Measurements from ENCODE around the gene FAM83F. TPM values are rescaled to one million over a fixed set of nuclear protein-coding genes. Genes with fewer than 3 reads are reported as not detected.

The FAM83F gene
- total and polyA plus RNA-seq, 8 donors, result 0.15 to 0.73 (median 0.26) TPM

GRCh38 chr22:40018051-40018450 is 23.3 kb downstream of the FAM83F start:
- no peak for TF ChIP-seq CTCF (IDR thresholded peaks at IDR 0.05)
- Histone ChIP-seq H3K9me3 (no peaks in the 10 kb centered on the region), H3K4me1 (no peaks in the 10 kb centered on the region), H3K4me3 (no peak overlapping the region), H3K36me3 (no peaks in the 10 kb centered on the region), H3K27ac (no peak overlapping the region), H3K27me3 (peaks cover 0 to 8% of the 10 kb centered on the region in 2 donors)
- no peak for DNase-seq
- intact Hi-C loops (cut with DNase I), result no loop called here
- ATAC-seq, result no peak

GRCh38 chr22:40019100-40019499 is 24.3 kb downstream of the FAM83F start:
- no peak overlapping the region for H3K4me3 ChIP-seq
- DNase-seq, result no peak
- H3K27me3 ChIP-seq, result peaks cover 0 to 8% of the 10 kb centered on the region in 2 donors
- no peak overlapping the region for H3K27ac ChIP-seq
- intact Hi-C loops (cut with DNase I), result no loop called here
- no peaks in the 10 kb centered on the region for H3K36me3 ChIP-seq
- H3K9me3 ChIP-seq, result no peaks in the 10 kb centered on the region
- ATAC-seq, result no peak
- TF ChIP-seq CTCF (IDR thresholded peaks at IDR 0.05), result no peak
- H3K4me1 ChIP-seq, result no peaks in the 10 kb centered on the region

- Histone ChIP-seq H3K9me3 (no peaks in the 10 kb centered on the region), H3K4me1 (no peaks in the 10 kb centered on the region), H3K27ac (no peak overlapping the region), H3K4me3 (no peak overlapping the region), H3K36me3 (no peaks in the 10 kb centered on the region), H3K27me3 (peaks cover 0 to 8% of the 10 kb centered on the region in 2 donors)
- DNase-seq (no peak), ATAC-seq (no peak)
- TF ChIP-seq CTCF (IDR thresholded peaks at IDR 0.05), result no peak
- intact Hi-C loops (cut with DNase I), result no loop called here
Measured at GRCh38 chr22:40020956-40021355, 26.2 kb downstream of the FAM83F start.

GRCh38 chr22:40021401-40022000 is 26.7 kb downstream of the FAM83F start:
- ATAC-seq, result no peak
- H3K9me3 ChIP-seq, result no peaks in the 10 kb centered on the region

More at GRCh38 chr22:40021401-40022000, 26.7 kb downstream of the FAM83F start:
- Histone ChIP-seq H3K27me3 (peaks cover 0 to 2% of the 10 kb centered on the region in 2 donors), H3K4me3 (no peak overlapping the region), H3K27ac (no peak overlapping the region), H3K36me3 (no peaks in the 10 kb centered on the region), H3K4me1 (no peaks in the 10 kb centered on the region)
- intact Hi-C loops (cut with DNase I), result no loop called here
- no peak for TF ChIP-seq CTCF (IDR thresholded peaks at IDR 0.05)
- DNase-seq, result no peak
